ENCODE results near the gene TRAPPC2L. TPM values are rescaled to one million over a fixed set of nuclear protein-coding genes. Genes with fewer than 3 reads are reported as not detected.

Gene TRAPPC2L
- total RNA-seq, 1 experiment from 2014 or later: 101 TPM

DNA sequence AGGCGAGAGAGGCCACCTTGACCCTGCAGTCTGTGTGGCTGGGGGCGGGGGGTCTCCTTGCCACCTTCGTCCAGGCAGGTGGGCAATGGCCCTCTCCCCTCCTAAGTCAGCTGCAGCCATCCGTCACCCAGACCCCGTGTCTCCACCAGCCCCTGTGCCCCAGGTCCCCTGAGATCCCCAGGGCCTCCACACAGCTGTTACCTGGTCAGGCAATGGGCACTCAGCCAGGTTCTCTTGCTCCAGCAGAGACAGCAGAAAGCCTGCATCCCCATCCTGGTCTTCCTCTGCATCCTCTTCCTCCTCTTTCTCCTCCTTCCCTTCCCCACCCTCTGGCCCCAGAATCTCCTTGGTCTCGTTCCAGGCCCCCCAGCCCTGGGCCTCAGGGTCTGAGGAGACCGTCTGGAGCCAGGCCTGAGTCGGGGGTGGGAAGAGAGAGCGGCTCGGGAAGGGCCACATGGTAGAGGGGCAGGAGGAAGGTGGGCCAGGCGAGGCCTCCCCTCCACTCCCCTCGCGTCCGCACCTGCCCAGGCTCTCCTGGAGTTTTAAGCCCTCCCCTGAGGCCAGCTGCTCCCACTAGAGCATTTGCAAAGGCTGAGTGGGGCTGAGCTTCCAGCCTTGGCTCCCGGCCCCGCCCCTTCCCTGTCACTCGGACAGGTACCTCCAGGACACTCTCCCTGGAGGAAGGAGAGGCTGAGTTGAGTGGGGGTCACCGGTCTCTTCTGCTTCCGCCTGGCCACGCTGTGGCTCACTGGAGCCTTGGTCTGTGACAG, 9.4 kb downstream of the TRAPPC2L start, which contains the start of gene PABPN1L:
Gene PABPN1L, minus strand, starts transcription at position 510 of the 770 bp plus-strand sequence. Its CDS starts 54 bp downstream, at position 456.
- Histone ChIP-seq H3K4me1 (replicated peaks; ENCODE audit: insufficient read depth) (no peaks in the 10 kb centered on the region), H3K36me3 (ENCODE audit: low read depth) (no peaks in the 10 kb centered on the region), H3K9me3 (ENCODE audit: insufficient read depth, low read depth) (no peaks in the 10 kb centered on the region), H2AFZ (no peak within 1 kb of the TSS), H4K20me1 (ENCODE audit: insufficient read depth) (no peaks in the 10 kb centered on the region), H3K27ac (no peak within 1 kb of the TSS), H3K79me2 (ENCODE audit: low read depth) (no peaks in the 10 kb centered on the region), H3F3A (ENCODE audit: insufficient read depth, low read depth) (no peaks in the 10 kb centered on the region), H3K4me3 (no peak within 1 kb of the TSS), H3K4me2 (no peak within 1 kb of the TSS), H3K27me3 (ENCODE audit: insufficient read depth, low read depth) (peaks cover 45% of the 10 kb centered on the region), H3K9me2 (ENCODE audit: insufficient read depth) (no peaks in the 10 kb centered on the region)
- ChIA-PET POLR2A (ENCODE audit: unreplicated experiment) (no interaction called here), CTCF (no interaction called here)
- TF ChIP-seq, protein P1, sequence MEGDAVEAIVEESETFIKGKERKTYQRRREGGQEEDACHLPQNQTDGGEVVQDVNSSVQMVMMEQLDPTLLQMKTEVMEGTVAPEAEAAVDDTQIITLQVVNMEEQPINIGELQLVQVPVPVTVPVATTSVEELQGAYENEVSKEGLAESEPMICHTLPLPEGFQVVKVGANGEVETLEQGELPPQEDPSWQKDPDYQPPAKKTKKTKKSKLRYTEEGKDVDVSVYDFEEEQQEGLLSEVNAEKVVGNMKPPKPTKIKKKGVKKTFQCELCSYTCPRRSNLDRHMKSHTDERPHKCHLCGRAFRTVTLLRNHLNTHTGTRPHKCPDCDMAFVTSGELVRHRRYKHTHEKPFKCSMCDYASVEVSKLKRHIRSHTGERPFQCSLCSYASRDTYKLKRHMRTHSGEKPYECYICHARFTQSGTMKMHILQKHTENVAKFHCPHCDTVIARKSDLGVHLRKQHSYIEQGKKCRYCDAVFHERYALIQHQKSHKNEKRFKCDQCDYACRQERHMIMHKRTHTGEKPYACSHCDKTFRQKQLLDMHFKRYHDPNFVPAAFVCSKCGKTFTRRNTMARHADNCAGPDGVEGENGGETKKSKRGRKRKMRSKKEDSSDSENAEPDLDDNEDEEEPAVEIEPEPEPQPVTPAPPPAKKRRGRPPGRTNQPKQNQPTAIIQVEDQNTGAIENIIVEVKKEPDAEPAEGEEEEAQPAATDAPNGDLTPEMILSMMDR (conservative IDR thresholded peaks at IDR 0.05): no peak
- no peak for TF ChIP-seq EZH2 (IDR thresholded peaks at IDR 0.05; ENCODE audit: low read depth)
- intact Hi-C loops (cut with micrococcal nuclease; ENCODE audit: unreplicated experiment): no loop called here
- DNase-seq: no peak
- BruUV-seq (replicated peaks): no TSS peak

DNA sequence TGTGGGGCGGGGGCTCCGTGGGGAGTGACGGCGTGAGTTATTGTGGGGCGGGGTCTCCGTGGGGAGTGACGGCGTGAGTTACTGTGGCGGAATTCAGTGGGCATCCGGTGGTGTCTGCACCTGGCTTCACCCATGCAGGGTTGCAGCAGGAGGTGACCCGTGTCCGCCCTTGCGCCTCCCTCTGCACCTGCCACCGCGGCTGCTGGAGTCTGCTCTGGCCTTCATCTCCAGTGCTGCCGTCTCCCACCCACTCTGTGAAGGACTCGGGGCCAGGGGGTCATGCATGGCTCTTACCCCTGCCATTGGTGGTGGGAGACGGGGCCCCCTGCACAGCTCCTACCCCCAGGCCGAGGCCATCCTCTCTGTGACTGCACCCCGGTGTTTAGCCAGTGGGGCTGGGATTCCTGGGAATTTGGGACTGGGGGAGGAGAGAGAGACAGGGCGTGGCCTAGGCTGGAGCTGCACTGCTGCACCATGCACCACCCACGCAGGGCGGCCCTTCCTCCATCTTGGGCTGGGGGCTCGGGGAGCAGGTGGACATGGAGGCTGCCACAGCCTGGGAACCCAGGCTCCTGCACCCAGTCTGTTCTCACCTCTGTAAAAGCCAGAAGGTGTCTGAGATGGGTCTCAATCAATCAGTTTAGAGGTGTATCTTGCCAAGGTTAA, 10.8 kb downstream of the TRAPPC2L start:
- H3K4me2 ChIP-seq: no peak overlapping the region
- H3K4me1 ChIP-seq (replicated peaks; ENCODE audit: insufficient read depth): no peaks in the 10 kb centered on the region
- DNase-seq: no peak
- no TSS peak for BruUV-seq (replicated peaks)
- H3F3A ChIP-seq (ENCODE audit: insufficient read depth, low read depth): no peaks in the 10 kb centered on the region
- no peak overlapping the region for H3K4me3 ChIP-seq
- TF ChIP-seq, protein P1 (conservative IDR thresholded peaks at IDR 0.05): no peak
- no peak overlapping the region for H3K27ac ChIP-seq
- no peaks in the 10 kb centered on the region for H3K36me3 ChIP-seq (ENCODE audit: low read depth)
- no peaks in the 10 kb centered on the region for H3K9me2 ChIP-seq (ENCODE audit: insufficient read depth)
- POLR2A ChIA-PET (ENCODE audit: unreplicated experiment): no interaction called here
- CTCF ChIA-PET: no interaction called here
- H3K79me2 ChIP-seq (ENCODE audit: low read depth): no peaks in the 10 kb centered on the region
- H3K9me3 ChIP-seq (ENCODE audit: insufficient read depth, low read depth): no peaks in the 10 kb centered on the region
- no peak overlapping the region for H2AFZ ChIP-seq
- intact Hi-C loops (cut with micrococcal nuclease; ENCODE audit: unreplicated experiment): no loop called here
- H4K20me1 ChIP-seq (ENCODE audit: insufficient read depth): no peaks in the 10 kb centered on the region
- H3K27me3 ChIP-seq (ENCODE audit: insufficient read depth, low read depth): peaks cover 56% of the 10 kb centered on the region

DNA sequence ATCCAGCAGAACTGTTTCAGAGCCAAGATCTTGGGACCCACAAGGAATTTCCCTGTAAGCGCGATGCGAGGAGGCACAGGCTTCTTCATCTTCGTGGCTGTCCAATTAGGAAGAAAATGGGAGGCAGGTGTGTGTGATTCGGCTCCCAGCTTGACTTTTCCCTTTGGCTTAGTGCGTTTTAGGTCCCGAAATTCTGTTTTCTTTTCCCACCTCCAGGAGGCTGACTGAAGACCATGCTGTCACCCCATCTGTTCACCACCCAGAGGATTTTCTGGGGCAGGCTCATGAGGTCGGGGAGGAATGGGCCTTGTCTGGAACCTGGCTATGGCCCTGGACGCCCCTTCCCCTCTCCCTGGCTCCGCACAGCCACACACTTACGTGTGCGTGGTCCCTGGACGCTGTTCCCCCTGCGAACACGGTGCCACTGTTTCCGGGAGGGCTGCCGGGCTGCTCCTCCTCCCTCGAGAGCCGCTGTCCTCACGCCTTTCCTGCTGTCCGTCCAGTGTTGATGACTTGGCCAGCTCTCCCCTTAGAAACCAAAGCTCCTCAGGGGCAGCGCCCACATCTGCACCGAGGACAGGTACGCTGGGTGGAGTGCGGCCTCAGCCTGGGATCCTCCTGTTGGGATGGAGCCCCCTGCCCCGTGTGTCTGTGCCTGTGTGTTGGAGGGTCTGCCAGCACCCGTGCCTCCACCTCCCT, 12.2 kb downstream of the TRAPPC2L start:
- ChIA-PET CTCF (no interaction called here), POLR2A (ENCODE audit: unreplicated experiment) (no interaction called here)
- no TSS peak for BruUV-seq (replicated peaks)

More for the DNA sequence above, 12.2 kb downstream of the TRAPPC2L start:
- no peaks in the 10 kb centered on the region for H3K9me3 ChIP-seq (ENCODE audit: insufficient read depth, low read depth)
- no peaks in the 10 kb centered on the region for H3K4me1 ChIP-seq (replicated peaks; ENCODE audit: insufficient read depth)
- no peaks in the 10 kb centered on the region for H4K20me1 ChIP-seq (ENCODE audit: insufficient read depth)
- no peak overlapping the region for H3K4me3 ChIP-seq
- no peaks in the 10 kb centered on the region for H3F3A ChIP-seq (ENCODE audit: insufficient read depth, low read depth)
- no peak overlapping the region for H3K4me2 ChIP-seq
- peaks cover 70% of the 10 kb centered on the region for H3K27me3 ChIP-seq (ENCODE audit: insufficient read depth, low read depth)
- no peak for DNase-seq
- H2AFZ ChIP-seq: no peak overlapping the region
- intact Hi-C loops (cut with micrococcal nuclease; ENCODE audit: unreplicated experiment): no loop called here
- H3K79me2 ChIP-seq (ENCODE audit: low read depth): no peaks in the 10 kb centered on the region
- no peak overlapping the region for H3K27ac ChIP-seq
- no peaks in the 10 kb centered on the region for H3K36me3 ChIP-seq (ENCODE audit: low read depth)
- TF ChIP-seq, protein P1 (conservative IDR thresholded peaks at IDR 0.05): no peak
- TF ChIP-seq EZH2 (IDR thresholded peaks at IDR 0.05; ENCODE audit: low read depth): no peak
- H3K9me2 ChIP-seq (ENCODE audit: insufficient read depth): no peaks in the 10 kb centered on the region
